Measurements from ENCODE around the gene MSI2.

Gene MSI2

DNA sequence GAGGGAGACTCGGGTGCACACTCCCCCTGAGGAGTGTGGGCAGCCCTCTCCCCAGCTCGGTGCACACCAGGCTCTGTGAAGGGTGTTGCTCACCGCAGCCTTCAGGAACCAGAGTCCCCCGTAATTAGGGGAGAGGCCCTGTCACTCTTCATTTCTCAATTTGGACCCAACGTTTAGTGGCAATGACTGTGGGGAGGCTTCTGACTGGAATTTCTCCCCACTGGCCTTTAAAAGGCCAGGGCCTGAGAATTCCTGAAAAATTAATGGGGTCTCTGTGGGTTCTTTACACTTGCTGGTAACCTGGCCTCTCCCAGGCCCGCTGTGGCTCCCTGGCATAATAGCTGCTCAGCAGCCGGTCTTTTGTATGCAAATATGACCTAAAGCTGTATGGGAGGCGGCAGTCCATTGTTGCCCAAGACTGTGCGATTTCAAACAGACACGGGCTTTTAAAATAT is 209.7 kb downstream of the MSI2 start:
- no peak for DNase-seq

GRCh38 chr17:57466521-57466920 is 210.2 kb downstream of the MSI2 start:
- DNase-seq: no peak

DNA sequence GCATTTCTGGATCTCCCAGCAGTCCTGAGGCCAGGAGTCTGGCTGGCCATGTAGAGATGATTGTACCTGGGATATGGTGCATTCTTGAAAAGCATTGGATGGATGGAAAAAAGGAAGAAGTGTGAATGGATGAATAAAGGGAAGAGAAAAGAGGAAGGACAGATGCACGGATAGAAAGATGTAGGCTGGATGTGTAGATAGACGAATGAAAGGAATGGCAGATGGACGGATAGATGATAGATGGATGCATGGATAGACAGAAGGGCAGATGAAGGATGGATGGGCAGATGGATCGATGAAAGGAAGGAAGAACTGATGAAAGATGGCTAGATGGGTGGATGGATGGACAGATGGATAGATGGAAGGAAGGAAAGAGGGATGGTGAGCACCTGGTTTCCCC is 210.9 kb downstream of the MSI2 start:
- no peak for DNase-seq

- DNase-seq: no peak
These were observed 211.5 kb downstream of the MSI2 start for GRCh38 chr17:57467801-57468200.

GRCh38 chr17:57468932-57469775 is 212.8 kb downstream of the MSI2 start:
- DNase-seq: no peak

GRCh38 chr17:57470906-57471305 is 214.6 kb downstream of the MSI2 start:
- DNase-seq: no peak

DNA sequence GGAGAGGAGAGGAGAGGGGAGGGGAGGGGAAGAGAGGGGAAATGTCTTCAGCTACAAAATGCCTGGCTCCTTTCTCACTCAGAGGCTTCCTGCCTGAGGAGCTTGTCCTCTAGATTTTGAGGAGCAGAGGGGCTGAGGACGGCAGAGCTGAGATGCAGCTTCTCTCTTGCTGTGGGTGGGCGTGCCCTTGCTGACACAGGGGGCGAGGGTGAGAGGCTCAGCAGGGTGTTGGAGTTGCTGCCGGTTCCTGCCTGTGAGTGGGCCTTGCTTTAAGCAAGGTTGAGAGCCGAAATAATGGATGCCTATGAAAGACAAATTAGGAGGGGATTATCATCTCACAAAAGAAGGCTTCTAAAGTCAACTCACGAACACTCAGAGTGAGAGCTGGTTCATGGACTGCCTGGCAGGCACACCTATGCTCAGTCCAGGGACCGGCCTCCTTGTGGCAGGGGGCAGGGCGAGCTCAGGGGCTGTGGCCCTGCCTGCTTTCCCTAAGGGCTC is 215.6 kb downstream of the MSI2 start:
- DNase-seq: no peak

- no peak for DNase-seq
These were observed 219.5 kb downstream of the MSI2 start for GRCh38 chr17:57475796-57476195.

GRCh38 chr17:57477522-57478362 is 221.4 kb downstream of the MSI2 start:
- no peak for DNase-seq

- DNase-seq: no peak
These were observed 222.3 kb downstream of the MSI2 start for GRCh38 chr17:57478478-57479250.

- DNase-seq: no peak
These were observed 224.3 kb downstream of the MSI2 start for GRCh38 chr17:57480438-57481196.

DNA sequence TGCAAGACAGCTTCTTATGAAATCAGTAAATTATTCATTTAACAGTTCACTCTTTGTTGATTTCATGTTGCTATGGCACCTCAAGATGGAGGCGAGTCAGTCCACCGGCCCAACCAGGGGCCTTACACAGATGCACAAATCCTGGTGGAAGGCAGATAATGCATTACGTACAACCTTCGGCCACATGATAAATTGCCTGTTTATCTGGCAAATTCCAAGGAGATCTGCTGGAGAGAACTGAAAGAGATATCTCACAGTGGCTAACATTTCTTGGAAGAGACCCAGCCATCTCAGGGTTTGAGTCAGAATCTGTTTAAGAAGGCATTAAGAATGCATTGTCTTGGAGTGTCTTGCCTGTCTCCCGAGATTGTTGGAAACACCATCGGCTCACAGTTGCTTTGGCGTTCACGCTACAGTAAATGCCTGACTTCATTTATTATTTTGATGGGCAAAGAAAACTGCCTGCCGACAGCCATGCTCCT is 225.6 kb downstream of the MSI2 start:
- DNase-seq: no peak

DNA sequence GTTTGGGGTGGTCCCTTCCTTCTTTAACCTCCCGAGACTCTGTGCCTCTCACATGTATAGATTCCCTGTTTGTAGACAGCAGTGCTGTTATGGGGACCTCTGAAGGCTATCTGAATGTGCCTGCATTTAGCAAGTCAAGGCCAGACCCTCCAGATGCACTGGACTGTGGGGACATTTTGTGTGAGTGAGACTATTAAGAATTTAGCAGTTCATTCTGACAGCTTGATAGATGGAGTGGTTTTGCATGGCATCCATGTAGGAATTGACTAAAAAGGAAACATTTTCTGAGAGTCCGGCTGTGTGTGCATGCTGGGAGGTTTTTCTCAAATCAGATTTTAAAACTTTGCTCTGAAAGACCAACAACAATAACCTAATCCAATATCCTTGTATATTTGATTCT is 226.3 kb downstream of the MSI2 start:
- DNase-seq: no peak

DNA sequence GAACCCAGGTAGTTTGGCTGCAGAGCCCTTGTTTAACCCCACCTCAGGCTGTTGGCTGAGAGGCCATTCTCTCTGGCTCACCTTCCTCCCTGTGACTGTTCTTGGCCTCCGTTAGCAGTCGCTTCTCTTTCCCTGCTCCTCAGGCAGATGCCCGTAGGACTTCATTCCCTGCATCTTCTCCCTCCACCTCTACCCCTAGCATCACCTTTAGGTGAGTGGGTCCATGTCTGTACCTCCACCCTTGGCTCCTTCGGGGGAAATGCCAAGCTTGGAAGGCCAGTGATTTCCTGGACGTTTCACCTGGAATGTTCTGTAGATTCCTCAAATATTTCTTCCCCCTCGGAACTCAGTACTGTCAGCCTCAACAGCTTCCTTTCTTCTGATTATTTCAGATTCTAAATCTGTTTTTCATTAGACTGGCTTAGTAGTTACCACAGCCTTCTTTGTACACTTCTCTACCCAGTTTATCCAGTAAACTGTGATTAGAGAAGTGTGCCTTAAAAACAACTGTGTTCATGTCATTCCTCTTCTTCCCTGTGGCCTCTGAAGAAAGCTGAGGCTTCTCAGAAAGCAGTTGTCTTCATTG is 227.9 kb downstream of the MSI2 start:
- DNase-seq: no peak

DNA sequence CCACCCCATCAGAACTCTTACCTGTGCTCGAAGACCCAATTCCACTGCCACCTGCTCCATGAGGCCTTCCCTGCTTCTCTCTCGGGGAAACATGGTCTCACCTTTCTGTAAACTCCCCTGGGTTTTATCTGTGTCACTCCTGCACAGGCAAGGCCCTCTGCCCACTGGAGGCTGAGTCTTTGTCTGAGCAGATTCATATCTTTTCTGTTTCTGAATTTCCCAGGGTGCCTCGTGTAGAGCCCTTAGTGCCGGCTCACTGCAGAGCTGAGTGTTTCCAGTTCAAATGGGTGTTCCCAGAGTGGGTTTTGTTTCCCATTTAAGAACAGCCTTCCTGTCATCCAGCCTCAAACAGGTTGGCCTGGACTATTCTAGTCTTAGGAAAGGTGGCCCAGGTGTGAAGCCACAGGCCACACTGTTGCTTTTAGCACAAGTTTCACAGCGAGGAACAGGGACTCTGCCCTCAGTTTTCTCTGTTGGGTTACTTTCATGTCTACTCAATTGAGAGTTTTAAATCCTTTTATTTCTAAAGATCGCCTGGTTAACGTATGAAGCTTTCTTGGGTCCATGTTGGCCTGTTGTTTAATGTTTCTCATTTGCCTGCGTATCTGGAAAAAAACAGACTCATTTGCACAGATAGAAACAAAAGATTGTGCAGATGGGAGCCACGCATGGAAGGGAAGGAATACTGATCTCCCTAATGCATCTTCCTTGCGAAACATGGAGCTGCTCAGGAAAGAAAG is 228.7 kb downstream of the MSI2 start:
- DNase-seq: no peak

DNA sequence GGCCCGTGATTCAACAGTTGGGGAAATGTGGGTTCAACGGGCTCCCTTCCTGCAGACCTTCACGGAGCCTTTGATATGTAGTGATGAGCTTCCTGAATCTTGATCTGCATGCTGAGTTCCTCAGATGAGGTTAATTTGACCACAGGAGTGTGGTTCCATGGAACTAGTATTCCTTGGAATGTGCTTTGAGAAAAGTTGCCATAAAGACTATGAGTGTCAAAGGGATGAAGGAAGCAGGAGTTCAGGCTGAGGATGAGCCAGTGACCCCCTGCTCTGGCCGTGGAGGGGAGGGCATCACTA is 229.2 kb downstream of the MSI2 start:
- DNase-seq: no peak

GRCh38 chr17:57485916-57486881 is 229.9 kb downstream of the MSI2 start:
- DNase-seq: no peak

DNA sequence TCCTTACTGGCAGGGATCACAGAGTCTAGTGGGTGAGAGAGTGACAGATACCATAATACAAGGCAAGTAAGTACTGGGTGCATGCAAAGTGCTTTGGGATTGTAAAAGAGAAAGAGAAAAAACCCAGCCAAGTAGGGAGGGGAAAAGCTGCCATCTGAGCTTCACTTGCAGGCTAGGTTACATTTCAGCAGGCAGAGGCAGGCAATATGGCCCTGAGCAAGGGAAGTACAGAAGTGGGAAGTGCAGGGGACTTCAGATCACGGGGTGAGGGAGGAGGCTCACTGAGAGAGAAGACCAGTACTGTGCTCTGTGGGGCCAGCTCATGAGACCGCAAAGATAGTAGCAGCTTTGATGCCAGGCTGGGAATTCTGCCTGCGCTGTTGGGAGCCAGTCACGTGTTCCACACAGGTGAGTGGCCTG is 230.6 kb downstream of the MSI2 start:
- DNase-seq: no peak

GRCh38 chr17:57487573-57487972 is 231.2 kb downstream of the MSI2 start:
- no peak for DNase-seq

DNA sequence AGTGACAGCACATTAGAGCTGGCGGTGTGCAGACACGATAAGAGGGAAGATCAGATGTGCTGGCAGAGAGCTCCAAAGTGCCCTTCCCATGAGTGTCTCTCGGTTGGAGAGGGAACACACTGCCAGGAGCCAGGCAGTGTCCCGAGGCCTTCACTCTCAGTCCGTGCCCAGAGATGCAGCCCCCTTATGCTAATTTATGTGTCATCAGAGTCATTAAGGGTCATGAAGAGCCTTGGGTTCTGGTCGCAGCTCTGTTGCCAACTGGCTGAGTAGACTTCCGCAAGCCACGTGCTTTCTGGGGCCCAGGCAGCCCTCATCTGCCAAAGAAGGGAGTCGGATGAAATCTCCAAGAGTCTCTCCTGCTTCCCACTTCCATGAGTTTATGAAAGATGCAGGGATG is 232.5 kb downstream of the MSI2 start:
- no peak for DNase-seq

Measured in NCI-H1105 treated with DMSO at 0.1 percent for 48 hours (cell line).